Measurements from ENCODE around the gene SKAP2.

Gene SKAP2

GRCh38 chr7:26690135-26690805, 174.1 kb downstream of the SKAP2 start:
- no peak for DNase-seq

GRCh38 chr7:26688936-26689506, 175.4 kb downstream of the SKAP2 start:
- DNase-seq: no peak

GRCh38 chr7:26688388-26688787, 176.0 kb downstream of the SKAP2 start:
- DNase-seq: no peak

- no peak for DNase-seq
Measured at GRCh38 chr7:26687032-26687431, 177.4 kb downstream of the SKAP2 start.

GRCh38 chr7:26686448-26686981, 177.9 kb downstream of the SKAP2 start:
- no peak for DNase-seq

GRCh38 chr7:26685606-26686005, 178.8 kb downstream of the SKAP2 start:
- DNase-seq: no peak

GRCh38 chr7:26684447-26684846, 179.9 kb downstream of the SKAP2 start:
- DNase-seq: no peak

GRCh38 chr7:26683277-26683676, 181.1 kb downstream of the SKAP2 start:
- DNase-seq: no peak

- DNase-seq: no peak
Measured at GRCh38 chr7:26681819-26682418, 182.5 kb downstream of the SKAP2 start.

GRCh38 chr7:26680587-26680986, 183.8 kb downstream of the SKAP2 start:
- DNase-seq: no peak

GRCh38 chr7:26675143-26675887, 189.1 kb downstream of the SKAP2 start:
- no peak for DNase-seq

GRCh38 chr7:26673858-26674257, 190.5 kb downstream of the SKAP2 start:
- DNase-seq: no peak

GRCh38 chr7:26673271-26673670, 191.1 kb downstream of the SKAP2 start:
- no peak for DNase-seq

- DNase-seq: no peak
Measured at GRCh38 chr7:26670841-26671240, 193.5 kb downstream of the SKAP2 start.

- no peak for DNase-seq
Measured at GRCh38 chr7:26670290-26670689, 194.1 kb downstream of the SKAP2 start.

GRCh38 chr7:26668821-26669220, 195.6 kb downstream of the SKAP2 start:
- no peak for DNase-seq

GRCh38 chr7:26667514-26668133, 196.8 kb downstream of the SKAP2 start:
- DNase-seq: peak; percentile 17

- DNase-seq: peak; percentile 11
Measured at GRCh38 chr7:26664735-26665416, 199.5 kb downstream of the SKAP2 start.

GRCh38 chr7:26664274-26664673, 200.1 kb downstream of the SKAP2 start:
- DNase-seq: no peak

- DNase-seq: no peak
Measured at GRCh38 chr7:26663874-26664273, 200.5 kb downstream of the SKAP2 start.

GRCh38 chr7:26662646-26663045, 201.7 kb downstream of the SKAP2 start:
- no peak for DNase-seq

- DNase-seq: no peak
Measured at GRCh38 chr7:26659121-26659520, 205.3 kb downstream of the SKAP2 start.

Data from activated CD4-positive, alpha-beta T cell treated with anti-CD3 and anti-CD28 coated beads for 1 hour (primary cell).